Head of caudate nucleus (tissue), 42 donors: ENCODE measurements around the gene INIP.
"Not testable (repeated sequence)": the region's sequence is repeated elsewhere in the genome, so short reads cannot be mapped to it uniquely, and the experiment has no call there.

Experiments
- DNase-seq, 42 donors: peaks; one replicate each; pipeline versions ENCODE4 v3.0.0 to v3.0.0-alpha.2; 2020 to 2021; ENCODE audit warnings: mixed read lengths in 7 of 42
- intact Hi-C: fragments of 100-400 bp; cut with DNase I; formaldehyde crosslinking; loops from one replicate; pipeline ENCODE4 v1.15.0; 2022

Gene INIP

DNA sequence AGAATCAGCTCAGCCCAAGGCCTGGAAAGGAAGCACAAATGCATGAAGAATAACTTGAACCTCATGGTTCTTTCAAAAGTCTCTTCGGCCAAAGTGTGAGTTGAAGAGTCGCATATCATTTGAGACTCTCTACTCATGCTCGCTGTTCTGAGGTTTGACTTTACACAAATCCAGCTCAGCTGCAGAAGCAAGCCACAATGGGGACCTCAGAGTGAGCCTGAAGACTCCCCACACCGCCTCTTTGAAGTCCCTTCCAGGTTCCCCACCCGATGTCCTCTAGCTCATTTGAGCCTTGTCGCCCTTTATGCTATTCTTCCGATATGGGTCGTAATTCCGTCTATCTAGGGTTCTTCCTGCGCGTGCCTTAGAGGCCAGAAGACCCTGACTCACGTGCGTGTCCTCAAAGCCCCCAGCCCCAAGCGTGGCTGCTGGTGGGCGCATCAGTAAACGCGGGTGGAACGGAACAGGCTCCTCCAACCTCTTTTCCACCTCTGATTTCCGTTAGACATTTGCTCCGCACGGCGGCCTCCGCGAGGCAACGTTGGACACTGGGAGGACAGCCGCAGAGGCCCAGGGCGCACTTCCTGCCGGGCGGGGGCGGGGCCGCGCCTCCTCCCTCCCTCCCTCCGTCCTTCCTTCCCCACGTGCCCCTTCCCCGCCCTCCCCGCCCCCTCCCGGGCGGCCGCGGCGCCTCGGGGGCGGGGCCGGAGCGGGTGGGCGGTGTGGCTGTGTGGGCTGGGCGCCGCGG lies 32.3 kb upstream of the INIP start, which contains the start of gene SNX30:
Gene SNX30, plus strand, starts transcription at position 745 of the 748 bp plus-strand sequence. CDS start 242 bp downstream, outside the sequence.
- DNase-seq = peak; percentile 74 to 96 (median 91)
- intact Hi-C loops = loop anchor here (2.0 to 10.0 kb wide), 3 partner anchors 31 to 95 kb away; partner anchors contain the start of gene INIP

- intact Hi-C loops = no loop called here
- peak; percentile 28 to 95 (median 83) for DNase-seq
These were observed 29.2 kb upstream of the INIP start for GRCh38 chr9:112747094-112747493.

DNA sequence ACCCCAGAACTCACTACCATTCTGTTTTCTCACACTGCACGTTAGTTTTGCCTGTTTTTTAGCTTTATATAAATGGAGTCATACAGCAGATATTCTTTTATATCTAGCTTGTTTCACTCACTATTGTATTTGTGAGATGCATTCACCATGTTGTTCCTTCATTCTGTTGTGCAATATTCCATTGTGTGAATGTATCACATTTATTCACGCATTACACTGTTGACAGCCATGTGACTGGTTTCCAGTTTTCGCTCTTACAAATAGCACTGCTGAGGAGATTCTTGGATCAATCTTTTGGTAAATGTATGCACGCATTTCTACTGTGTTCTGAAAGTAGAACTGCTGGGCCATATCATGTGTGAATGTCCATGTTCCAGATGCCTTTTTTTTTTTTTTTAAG lies 26.3 kb upstream of the INIP start:
- intact Hi-C loops = no loop called here

GRCh38 chr9:112743216-112743836 lies 25.4 kb upstream of the INIP start:
- peak in 3 of 42 donors; percentile 24 to 58 (median 37) for DNase-seq
- intact Hi-C loops = no loop called here

More for the DNA sequence above, 26.3 kb upstream of the INIP start:
- no peak for DNase-seq

GRCh38 chr9:112734892-112735291 lies 17.0 kb upstream of the INIP start:
- intact Hi-C loops = no loop called here

GRCh38 chr9:112731971-112732370 lies 14.1 kb upstream of the INIP start:
- no peak for DNase-seq
- intact Hi-C loops = no loop called here

More at GRCh38 chr9:112734892-112735291, 17.0 kb upstream of the INIP start:
- DNase-seq = no peak

DNA sequence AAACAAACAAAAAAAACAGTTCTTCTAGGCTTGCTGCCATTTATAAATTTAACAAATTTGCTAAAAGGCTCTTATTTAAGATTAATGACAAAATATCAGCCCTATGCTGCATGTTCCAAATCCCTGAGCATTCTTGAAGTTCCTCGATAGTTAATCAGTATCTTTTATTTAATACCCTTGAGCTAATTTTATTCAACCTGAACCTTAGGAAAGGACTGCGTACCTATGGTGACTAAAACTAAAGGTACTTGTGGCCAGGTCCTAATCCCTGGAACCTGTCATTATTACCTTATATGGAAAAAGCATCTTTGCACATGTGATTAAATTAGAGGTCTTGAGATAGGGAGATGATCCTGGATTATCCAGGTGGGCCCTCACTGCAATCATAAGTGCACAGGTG lies 10.5 kb upstream of the INIP start:
- DNase-seq = no peak
- intact Hi-C loops = no loop called here

- intact Hi-C loops = no loop called here
- DNase-seq = no peak
These were observed 8.5 kb upstream of the INIP start for GRCh38 chr9:112726428-112726827.

GRCh38 chr9:112725961-112726360 lies 8.0 kb upstream of the INIP start:
- intact Hi-C loops = no loop called here

GRCh38 chr9:112722749-112723148 lies 4.8 kb upstream of the INIP start:
- intact Hi-C loops = not testable (repeated sequence)

More at GRCh38 chr9:112725961-112726360, 8.0 kb upstream of the INIP start:
- no peak for DNase-seq

GRCh38 chr9:112720113-112720780 lies 2.3 kb upstream of the INIP start:
- intact Hi-C loops = no loop called here
- no peak for DNase-seq

More at GRCh38 chr9:112722749-112723148, 4.8 kb upstream of the INIP start:
- DNase-seq = not testable (repeated sequence)

DNA sequence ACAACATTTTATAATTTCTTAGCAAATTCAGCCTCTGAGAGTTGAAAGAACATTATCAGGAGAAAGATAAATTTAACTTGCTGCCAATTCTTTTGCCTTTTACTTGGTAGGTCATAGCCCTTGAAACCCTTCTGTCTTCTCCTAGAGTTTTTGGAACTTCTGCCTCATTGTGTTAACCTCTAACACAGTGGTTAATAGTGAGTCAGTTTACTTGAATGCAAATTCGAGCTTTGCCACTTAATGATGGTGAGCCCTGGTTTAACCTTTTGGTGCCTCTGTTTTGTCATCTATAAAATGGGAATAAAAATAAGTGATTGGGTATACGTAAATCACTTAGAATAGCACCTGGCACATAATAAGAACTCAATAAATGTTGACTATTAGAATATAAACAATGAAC lies 1.8 kb upstream of the INIP start:
- no peak for DNase-seq
- intact Hi-C loops = loop anchor here (2.0 to 10.0 kb wide), 4 partner anchors 31 to 625 kb away; partner anchors contain the start of genes HSDL2 and SNX30

GRCh38 chr9:112719241-112719691 lies 1.3 kb upstream of the INIP start:
- intact Hi-C loops = loop anchor here (2.0 to 10.0 kb wide), 4 partner anchors 32 to 624 kb away; partner anchors contain the start of genes HSDL2 and SNX30

GRCh38 chr9:112712678-112713077 lies 5.2 kb downstream of the INIP start:
- DNase-seq = no peak
- intact Hi-C loops = loop anchor here (10.0 kb wide), 2 partner anchors 82 to 618 kb away; no protein-coding TSS in a partner anchor

More at GRCh38 chr9:112719241-112719691, 1.3 kb upstream of the INIP start:
- DNase-seq = no peak

GRCh38 chr9:112711050-112711689 lies 6.7 kb downstream of the INIP start:
- peak in 26 of 42 donors; percentile 13 to 74 (median 42) for DNase-seq
- intact Hi-C loops = loop anchor here (10.0 kb wide), 2 partner anchors 84 to 616 kb away; no protein-coding TSS in a partner anchor

DNA sequence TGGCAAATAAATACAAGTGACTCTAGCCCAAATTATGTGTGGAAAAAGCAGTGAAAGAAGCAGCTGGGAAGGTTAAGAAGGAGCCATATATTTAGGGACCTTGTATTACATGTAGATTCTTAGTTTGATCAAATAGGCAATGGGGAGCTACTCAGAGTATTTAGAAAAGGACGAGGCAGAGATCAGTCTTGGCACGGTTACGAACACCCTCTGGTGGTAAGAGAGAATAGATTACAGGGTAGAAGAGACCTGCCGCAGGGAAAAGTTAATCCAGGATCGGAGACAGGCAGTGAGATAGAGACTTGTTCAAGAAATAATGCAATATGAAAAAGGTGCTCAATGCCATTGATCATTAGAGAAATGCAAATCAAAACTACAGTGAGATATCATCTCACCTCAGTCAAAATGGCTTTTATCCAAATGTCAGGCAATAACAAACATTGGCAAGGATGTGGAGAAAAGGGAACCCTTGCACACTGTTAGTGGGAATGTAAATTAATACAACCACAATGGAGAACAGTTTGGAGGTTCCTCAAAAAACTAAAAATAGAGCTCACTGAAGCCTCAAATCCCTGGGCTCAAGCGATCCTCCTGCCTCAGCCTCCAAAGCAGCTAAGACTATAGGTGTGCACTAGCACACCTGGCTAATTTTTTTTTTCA lies 12.0 kb downstream of the INIP start:
- peak in 32 of 42 donors; percentile 10 to 79 (median 52) for DNase-seq
- intact Hi-C loops = no loop called here

- no peak for DNase-seq
- intact Hi-C loops = no loop called here
These were observed 14.6 kb downstream of the INIP start for GRCh38 chr9:112703304-112703703.

GRCh38 chr9:112700085-112700484 lies 17.8 kb downstream of the INIP start:
- DNase-seq = no peak
- intact Hi-C loops = no loop called here
